C4-2B (cell line): ENCODE data around the gene PI4K2A.
A peak's percentile ranks its signal among the peaks of the same experiment; 100 is the strongest.

Experiments used
- ZFX ChIP-seq: fragments of 450-650 bp; IDR thresholded peaks from 2 replicates; pipeline ENCODE4 v1.6.1; 2017
- TF ChIP-seq, protein P1 (sequence below): fragments of 450-650 bp; conservative IDR thresholded peaks from 2 replicates; pipeline ENCODE4 v1.5.1; 2017; ENCODE audit warnings: mild to moderate bottlenecking

DNA sequence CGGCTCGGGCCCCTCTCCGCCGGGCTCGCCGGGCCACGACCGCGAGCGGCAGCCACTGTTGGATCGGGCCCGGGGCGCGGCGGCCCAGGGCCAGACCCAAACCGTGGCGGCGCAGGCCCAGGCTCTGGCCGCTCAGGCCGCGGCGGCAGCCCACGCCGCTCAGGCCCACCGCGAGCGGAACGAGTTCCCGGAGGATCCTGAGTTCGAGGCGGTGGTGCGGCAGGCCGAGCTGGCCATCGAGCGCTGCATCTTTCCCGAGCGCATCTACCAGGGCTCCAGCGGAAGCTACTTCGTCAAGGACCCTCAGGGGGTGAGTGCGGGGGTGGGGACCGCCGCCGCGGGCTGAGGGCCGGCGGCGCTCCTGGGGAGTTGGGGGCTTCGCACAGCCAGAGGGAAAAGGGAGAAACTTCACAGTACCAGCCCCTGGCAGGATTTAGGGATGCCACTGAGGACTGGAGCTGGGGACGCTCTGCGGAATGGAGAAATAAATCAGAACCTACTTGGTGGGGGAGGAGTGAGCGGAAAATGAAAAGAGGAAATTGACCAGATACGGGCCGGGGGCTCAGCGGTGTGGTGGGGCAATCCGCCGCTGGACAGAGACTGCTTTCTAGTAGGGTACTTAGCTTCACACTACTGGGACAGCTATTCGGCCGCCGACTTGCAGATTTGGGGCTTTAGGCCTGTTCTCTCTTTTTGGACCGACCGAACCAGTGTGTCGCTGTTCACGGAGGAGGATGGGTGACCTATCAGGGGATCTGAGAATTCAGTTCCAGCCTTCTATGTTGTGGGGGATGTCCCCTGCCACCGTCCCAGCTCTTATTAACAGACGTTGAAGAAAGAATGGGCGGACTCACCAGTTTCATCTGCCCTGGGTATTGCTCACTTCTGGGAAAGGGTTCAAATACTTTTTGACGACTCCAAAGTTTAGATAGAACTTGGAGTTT is 669 bp downstream of the PI4K2A start:
- TF ChIP-seq, protein P1, sequence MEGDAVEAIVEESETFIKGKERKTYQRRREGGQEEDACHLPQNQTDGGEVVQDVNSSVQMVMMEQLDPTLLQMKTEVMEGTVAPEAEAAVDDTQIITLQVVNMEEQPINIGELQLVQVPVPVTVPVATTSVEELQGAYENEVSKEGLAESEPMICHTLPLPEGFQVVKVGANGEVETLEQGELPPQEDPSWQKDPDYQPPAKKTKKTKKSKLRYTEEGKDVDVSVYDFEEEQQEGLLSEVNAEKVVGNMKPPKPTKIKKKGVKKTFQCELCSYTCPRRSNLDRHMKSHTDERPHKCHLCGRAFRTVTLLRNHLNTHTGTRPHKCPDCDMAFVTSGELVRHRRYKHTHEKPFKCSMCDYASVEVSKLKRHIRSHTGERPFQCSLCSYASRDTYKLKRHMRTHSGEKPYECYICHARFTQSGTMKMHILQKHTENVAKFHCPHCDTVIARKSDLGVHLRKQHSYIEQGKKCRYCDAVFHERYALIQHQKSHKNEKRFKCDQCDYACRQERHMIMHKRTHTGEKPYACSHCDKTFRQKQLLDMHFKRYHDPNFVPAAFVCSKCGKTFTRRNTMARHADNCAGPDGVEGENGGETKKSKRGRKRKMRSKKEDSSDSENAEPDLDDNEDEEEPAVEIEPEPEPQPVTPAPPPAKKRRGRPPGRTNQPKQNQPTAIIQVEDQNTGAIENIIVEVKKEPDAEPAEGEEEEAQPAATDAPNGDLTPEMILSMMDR, result no peak
- TF ChIP-seq ZFX, result peak; percentile 93
